H9 (cell line): ENCODE results near the gene LRRC51. TPM values are rescaled to one million over a fixed set of nuclear protein-coding genes. Genes with fewer than 3 reads are reported as not detected.

Source experiments
- DNase-seq: peaks from one replicate; pipeline ENCODE4 v3.0.0-alpha.2; 2017
- H2AFZ ChIP-seq: one replicate; pipeline ENCODE4 v1.6.1; 2013; ENCODE audit warnings: mild to moderate bottlenecking, low read length, control low read depth, moderate library complexity
- H2AK5ac ChIP-seq: 2 replicates; pipeline ENCODE4 v1.6.1; 2013; ENCODE audit warnings: low read length, control low read depth, mixed read lengths; ENCODE audit not compliant: insufficient read length
- H2BK120ac ChIP-seq: one replicate; pipeline ENCODE4 v1.6.1; 2013; ENCODE audit warnings: low read depth, mild to moderate bottlenecking, low read length, control low read depth, inconsistent platforms; ENCODE audit not compliant: poor library complexity, severe bottlenecking
- H2BK12ac ChIP-seq: 2 replicates; pipeline ENCODE4 v1.6.1; 2013; ENCODE audit warnings: low read length, control low read depth, mixed read lengths, low read depth; ENCODE audit not compliant: insufficient read length
- H2BK15ac ChIP-seq: 2 replicates; pipeline ENCODE4 v1.6.1; 2013; ENCODE audit warnings: low read depth, low read length, control low read depth
- H2BK20ac ChIP-seq: one replicate; pipeline ENCODE4 v1.6.1; 2013; ENCODE audit warnings: low read depth, mild to moderate bottlenecking, low read length, control low read depth, inconsistent platforms; ENCODE audit not compliant: poor library complexity, severe bottlenecking
- H2BK5ac ChIP-seq: 2 replicates; pipeline ENCODE4 v1.6.1; 2013; ENCODE audit warnings: low read length, control low read depth, mixed read lengths; ENCODE audit not compliant: insufficient read length
- H3K14ac ChIP-seq: 2 replicates; pipeline ENCODE4 v1.6.1; 2013; ENCODE audit warnings: low read length, control low read depth; ENCODE audit not compliant: insufficient read depth
- H3K18ac ChIP-seq: 2 replicates; pipeline ENCODE4 v1.6.1; 2013; ENCODE audit warnings: low read depth, mild to moderate bottlenecking, mixed read lengths, low read length, control low read depth; ENCODE audit not compliant: insufficient read length
- H3K23ac ChIP-seq: 2 replicates; pipeline ENCODE4 v1.6.1; 2013; ENCODE audit warnings: low read length, control low read depth, mixed read lengths, low read depth; ENCODE audit not compliant: insufficient read length
- H3K23me2 ChIP-seq: 2 replicates; pipeline ENCODE4 v1.6.1; 2013; ENCODE audit warnings: low read depth, mild to moderate bottlenecking, mixed read lengths, low read length, control low read depth; ENCODE audit not compliant: insufficient read length, poor library complexity, severe bottlenecking
- H3K27ac ChIP-seq: 2 replicates; pipeline ENCODE4 v1.5.1; 2013; ENCODE audit warnings: low read length, control low read depth, mixed read lengths, low read depth; ENCODE audit not compliant: insufficient read length
- H3K27me3 ChIP-seq: 2 replicates; pipeline ENCODE4 v1.6.1; 2013; ENCODE audit warnings: low read length, control low read depth, inconsistent platforms; ENCODE audit not compliant: insufficient read depth
- H3K4ac ChIP-seq: 2 replicates; pipeline ENCODE4 v1.6.1; 2013; ENCODE audit warnings: low read depth, mild to moderate bottlenecking, control low read depth, inconsistent platforms, low read length, moderate library complexity
- H3K4me1 ChIP-seq: 2 replicates; pipeline ENCODE4 v1.6.1; 2013; ENCODE audit warnings: low read length, control low read depth, inconsistent platforms; ENCODE audit not compliant: insufficient read depth
- H3K4me2 ChIP-seq: 2 replicates; pipeline ENCODE4 v1.6.1; 2013; ENCODE audit warnings: low read length, control low read depth, mixed read lengths; ENCODE audit not compliant: insufficient read length, insufficient read depth
- H3K56ac ChIP-seq: 2 replicates; pipeline ENCODE4 v1.6.1; 2013; ENCODE audit warnings: low read depth, mild to moderate bottlenecking, mixed read lengths, low read length, control low read depth; ENCODE audit not compliant: insufficient read length
- H3K79me1 ChIP-seq: 2 replicates; pipeline ENCODE4 v1.6.1; 2013; ENCODE audit warnings: low read depth, mild to moderate bottlenecking, moderate library complexity, low read length, control low read depth, inconsistent platforms; ENCODE audit not compliant: insufficient read depth, poor library complexity, severe bottlenecking
- H3K79me2 ChIP-seq: 2 replicates; pipeline ENCODE4 v1.6.1; 2013; ENCODE audit warnings: low read length, control low read depth, inconsistent platforms; ENCODE audit not compliant: insufficient read depth
- H3K9ac ChIP-seq: 2 replicates; pipeline ENCODE4 v1.6.1; 2013; ENCODE audit warnings: low read length, control low read depth, mixed read lengths; ENCODE audit not compliant: insufficient read length; ENCODE audit errors: extremely low read depth
- H3K9me3 ChIP-seq: one replicate; pipeline ENCODE4 v1.6.1; 2013; ENCODE audit warnings: low read depth, low read length, inconsistent platforms; ENCODE audit not compliant: control insufficient read depth
- H3T11ph ChIP-seq: one replicate; pipeline ENCODE4 v1.6.1; 2013; ENCODE audit warnings: mild to moderate bottlenecking, low read length, control low read depth, inconsistent platforms
- H4K20me1 ChIP-seq: one replicate; pipeline ENCODE4 v1.6.1; 2013; ENCODE audit not compliant: control insufficient read depth, insufficient read length, insufficient read depth
- H4K5ac ChIP-seq: 2 replicates; pipeline ENCODE4 v1.6.1; 2013; ENCODE audit warnings: low read depth, mild to moderate bottlenecking, mixed read lengths, low read length, control low read depth; ENCODE audit not compliant: insufficient read length
- H4K8ac ChIP-seq: replicated peaks from 2 replicates; pipeline ENCODE4 v1.6.1; 2013; ENCODE audit warnings: low read length, control low read depth, mixed read lengths, low read depth; ENCODE audit not compliant: insufficient read length
- H4K91ac ChIP-seq: 2 replicates; pipeline ENCODE4 v1.6.1; 2013; ENCODE audit warnings: low read depth, mild to moderate bottlenecking, moderate library complexity, mixed read lengths, low read length, control low read depth; ENCODE audit not compliant: insufficient read length
- H3K27ac Mint-ChIP-seq, 3 experiments: 2 replicates in 2 of 3; 3 replicates in 1 of 3; pipeline ENCODE4 v1.8.0; 2020 to 2021; ENCODE audit warnings: mixed read lengths in 3 of 3, mild to moderate bottlenecking in 1 of 3, moderate library complexity in 1 of 3
- H3K27me3 Mint-ChIP-seq: 2 replicates; pipeline ENCODE4 v1.8.0; 2021; ENCODE audit warnings: low read depth, mild to moderate bottlenecking, moderate library complexity, mixed read lengths
- H3K36me3 Mint-ChIP-seq, 3 experiments: 2 replicates in 2 of 3; 3 replicates in 1 of 3; pipeline ENCODE4 v1.8.0; 2020 to 2021; ENCODE audit warnings: low read depth in 3 of 3, mixed read lengths in 3 of 3; ENCODE audit not compliant: insufficient read depth in 1 of 3
- H3K4me1 Mint-ChIP-seq, 2 experiments: 2 replicates each; pipeline ENCODE4 v1.8.0; 2020; ENCODE audit warnings: mixed read lengths in 2 of 2
- H3K4me3 Mint-ChIP-seq, 2 experiments: 2 replicates in 1 of 2; 3 replicates in 1 of 2; pipeline ENCODE4 v1.8.0; 2020 to 2021; ENCODE audit warnings: mild to moderate bottlenecking in 2 of 2, mixed read lengths in 2 of 2, moderate library complexity in 1 of 2
- H3K9me3 Mint-ChIP-seq, 2 experiments: 2 replicates in 1 of 2; 3 replicates in 1 of 2; pipeline ENCODE4 v1.8.0; 2020; ENCODE audit warnings: mild to moderate bottlenecking in 2 of 2, mixed read lengths in 2 of 2, moderate library complexity in 1 of 2
- total RNA-seq: library from RNA; stranded (reverse); gene quantifications from 2 replicates; pipeline ENCODE4 v1.2.1, GENCODE V29; 2021
- TF ChIP-seq, protein P1 (sequence below): fragments of 200-600 bp; sonication (generic); conservative IDR thresholded peaks from 3 replicates; pipeline ENCODE4 v1.8.0; 2021; ENCODE audit warnings: antibody characterized with exemption, mild to moderate bottlenecking

Gene LRRC51
- total RNA-seq, 1 experiment from 2014 or later, result 3.1 TPM

DNA sequence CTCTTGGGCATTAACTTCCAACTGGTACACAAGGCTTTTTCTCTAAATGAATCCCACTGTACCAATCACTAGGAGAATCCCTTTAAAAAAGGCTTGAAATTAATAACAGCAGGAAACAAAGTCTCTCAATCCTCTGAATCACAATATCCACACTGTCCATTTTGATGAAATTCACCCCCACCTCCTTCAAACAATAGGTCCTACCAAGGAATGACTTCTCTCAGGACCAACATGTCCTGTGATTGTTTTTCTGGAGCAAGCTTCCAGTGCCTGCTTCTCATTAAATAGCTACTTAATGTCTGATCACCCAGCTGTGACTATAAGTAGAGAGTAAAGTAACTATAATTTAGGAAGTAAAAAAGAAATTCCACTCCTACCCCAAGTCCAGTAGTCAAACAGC is 13.4 kb upstream of the LRRC51 start:
- Mint-ChIP-seq H3K9me3 (no peaks in the 10 kb centered on the region), H3K27me3 (no peaks in the 10 kb centered on the region), H3K4me1 (peaks cover 26 to 31% of the 10 kb centered on the region in 2 experiments), H3K27ac (peak overlapping the region in 1 of 3 experiments; percentile 48; a peak in 1 of 7 replicates), H3K4me3 (no peak overlapping the region), H3K36me3 (peaks cover 1 to 26% (median 20%) of the 10 kb centered on the region in 3 experiments; a peak in 5 of 7 replicates)
- Histone ChIP-seq H2BK15ac (no peak overlapping the region), H4K20me1 (no peaks in the 10 kb centered on the region), H3K79me2 (peaks cover 2% of the 10 kb centered on the region; the same call in 1 of the 2 replicates), H4K5ac (no peak overlapping the region), H2BK5ac (no peak overlapping the region), H3K4ac (no peak overlapping the region), H2BK20ac (no peak overlapping the region), H3K79me1 (peaks cover 4% of the 10 kb centered on the region), H2AK5ac (no peak overlapping the region), H3K4me2 (no peak overlapping the region), H3K56ac (no peak overlapping the region), H3K23me2 (no peaks in the 10 kb centered on the region), H3K23ac (no peak overlapping the region), H4K8ac (no peak overlapping the region), H3K14ac (no peak overlapping the region), H3K9me3 (no peaks in the 10 kb centered on the region), H2BK120ac (no peak overlapping the region), H3K9ac (no peak overlapping the region), H2AFZ (no peak overlapping the region), H4K91ac (no peak overlapping the region), H3K27ac (no peak overlapping the region), H3K18ac (no peak overlapping the region), H2BK12ac (no peak overlapping the region), H3K27me3 (no peaks in the 10 kb centered on the region), H3K4me1 (peaks cover 3% of the 10 kb centered on the region; the same call in 1 of the 2 replicates), H3T11ph (no peak overlapping the region)
- no peak for DNase-seq
- TF ChIP-seq, protein P1, sequence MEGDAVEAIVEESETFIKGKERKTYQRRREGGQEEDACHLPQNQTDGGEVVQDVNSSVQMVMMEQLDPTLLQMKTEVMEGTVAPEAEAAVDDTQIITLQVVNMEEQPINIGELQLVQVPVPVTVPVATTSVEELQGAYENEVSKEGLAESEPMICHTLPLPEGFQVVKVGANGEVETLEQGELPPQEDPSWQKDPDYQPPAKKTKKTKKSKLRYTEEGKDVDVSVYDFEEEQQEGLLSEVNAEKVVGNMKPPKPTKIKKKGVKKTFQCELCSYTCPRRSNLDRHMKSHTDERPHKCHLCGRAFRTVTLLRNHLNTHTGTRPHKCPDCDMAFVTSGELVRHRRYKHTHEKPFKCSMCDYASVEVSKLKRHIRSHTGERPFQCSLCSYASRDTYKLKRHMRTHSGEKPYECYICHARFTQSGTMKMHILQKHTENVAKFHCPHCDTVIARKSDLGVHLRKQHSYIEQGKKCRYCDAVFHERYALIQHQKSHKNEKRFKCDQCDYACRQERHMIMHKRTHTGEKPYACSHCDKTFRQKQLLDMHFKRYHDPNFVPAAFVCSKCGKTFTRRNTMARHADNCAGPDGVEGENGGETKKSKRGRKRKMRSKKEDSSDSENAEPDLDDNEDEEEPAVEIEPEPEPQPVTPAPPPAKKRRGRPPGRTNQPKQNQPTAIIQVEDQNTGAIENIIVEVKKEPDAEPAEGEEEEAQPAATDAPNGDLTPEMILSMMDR, result no peak
